HL-60/S4 (cell line): Measurements from ENCODE around the gene STIM2.

Source experiments
- in situ Hi-C: fragments of 300-500 bp; cut with MboI; formaldehyde crosslinking; loops from 2 replicates; pipeline ENCODE4 v1.14.3; 2022; ENCODE audit warnings: low sequenced_read_pairs

The STIM2 gene

DNA sequence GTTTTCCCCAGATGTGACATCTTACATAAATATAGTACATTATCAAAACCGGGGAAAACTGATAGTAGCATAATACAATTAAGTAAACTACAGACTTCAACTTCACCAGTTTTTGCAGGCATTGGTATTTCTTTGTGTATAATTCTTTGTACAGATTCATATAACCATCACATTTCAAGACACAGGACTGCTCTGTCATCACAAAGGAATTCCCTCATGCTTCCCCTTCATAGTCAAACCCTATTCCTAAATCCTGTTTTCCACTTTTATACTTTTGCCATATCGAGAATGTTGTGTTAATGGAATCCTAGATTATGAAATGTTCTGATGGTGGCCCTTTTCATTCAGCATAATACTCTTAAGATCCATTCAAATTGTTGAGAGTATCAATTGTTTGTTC, 36.0 kb downstream of the STIM2 start:
- in situ Hi-C loops, result no loop called here

DNA sequence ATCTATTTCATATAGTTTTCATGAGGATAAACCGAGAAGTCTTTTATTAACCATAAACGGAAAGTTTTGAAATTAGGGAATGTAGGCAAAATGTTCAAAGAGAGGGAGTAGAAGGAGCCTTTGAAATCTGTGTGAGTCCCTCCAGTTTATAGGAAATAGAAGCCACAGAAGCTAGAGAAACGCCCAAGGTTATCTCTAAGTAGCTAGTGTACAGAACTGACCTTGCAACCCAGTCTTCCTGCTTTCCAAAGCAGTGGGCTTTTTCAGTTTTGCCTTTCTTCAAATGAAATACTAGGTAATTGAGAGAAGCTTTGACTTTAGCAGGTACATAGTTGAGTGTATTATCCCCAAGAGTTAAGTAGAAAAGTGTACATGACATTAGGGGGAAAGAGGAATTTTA, 39.4 kb downstream of the STIM2 start:
- in situ Hi-C loops, result no loop called here

DNA sequence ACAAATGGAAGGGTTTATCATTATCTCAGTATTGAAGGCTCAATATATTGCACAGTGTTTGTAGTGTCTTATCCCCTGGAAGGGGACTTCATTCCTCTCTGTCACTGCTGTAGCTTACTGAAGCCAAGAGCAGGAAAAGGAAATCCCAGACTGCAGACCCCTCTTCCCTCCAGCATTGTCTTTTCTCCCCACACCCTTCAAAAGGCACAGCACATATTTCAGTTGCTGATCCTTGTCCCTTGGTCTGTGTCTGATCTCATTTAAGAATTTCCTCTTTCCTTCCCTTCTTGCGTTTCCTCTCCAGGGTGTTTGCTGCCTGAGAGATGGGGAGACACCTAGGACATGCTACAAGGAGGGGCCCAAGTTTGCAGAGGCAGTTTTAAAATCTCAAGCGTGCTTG, 40.1 kb downstream of the STIM2 start:
- in situ Hi-C loops, result no loop called here

DNA sequence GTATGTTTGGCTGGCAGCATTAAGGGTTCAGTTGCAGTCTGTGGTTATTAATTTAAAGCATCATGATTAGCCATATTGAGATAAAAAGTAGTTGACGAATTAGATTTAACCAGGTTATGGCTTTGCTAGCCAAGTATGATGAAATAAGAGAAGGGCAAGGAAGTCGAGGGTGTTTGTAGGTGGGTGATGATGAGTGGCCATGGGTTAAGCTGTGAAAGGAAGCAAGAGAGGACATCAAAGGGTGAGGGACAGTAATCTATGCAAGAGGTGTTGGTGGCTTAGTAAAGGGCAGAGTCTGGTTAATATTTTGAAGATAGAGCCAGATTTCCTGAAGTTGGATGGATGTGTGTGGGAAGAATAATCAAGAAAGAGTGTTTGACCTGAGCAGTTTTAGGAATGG, 44.5 kb downstream of the STIM2 start:
- in situ Hi-C loops, result no loop called here

DNA sequence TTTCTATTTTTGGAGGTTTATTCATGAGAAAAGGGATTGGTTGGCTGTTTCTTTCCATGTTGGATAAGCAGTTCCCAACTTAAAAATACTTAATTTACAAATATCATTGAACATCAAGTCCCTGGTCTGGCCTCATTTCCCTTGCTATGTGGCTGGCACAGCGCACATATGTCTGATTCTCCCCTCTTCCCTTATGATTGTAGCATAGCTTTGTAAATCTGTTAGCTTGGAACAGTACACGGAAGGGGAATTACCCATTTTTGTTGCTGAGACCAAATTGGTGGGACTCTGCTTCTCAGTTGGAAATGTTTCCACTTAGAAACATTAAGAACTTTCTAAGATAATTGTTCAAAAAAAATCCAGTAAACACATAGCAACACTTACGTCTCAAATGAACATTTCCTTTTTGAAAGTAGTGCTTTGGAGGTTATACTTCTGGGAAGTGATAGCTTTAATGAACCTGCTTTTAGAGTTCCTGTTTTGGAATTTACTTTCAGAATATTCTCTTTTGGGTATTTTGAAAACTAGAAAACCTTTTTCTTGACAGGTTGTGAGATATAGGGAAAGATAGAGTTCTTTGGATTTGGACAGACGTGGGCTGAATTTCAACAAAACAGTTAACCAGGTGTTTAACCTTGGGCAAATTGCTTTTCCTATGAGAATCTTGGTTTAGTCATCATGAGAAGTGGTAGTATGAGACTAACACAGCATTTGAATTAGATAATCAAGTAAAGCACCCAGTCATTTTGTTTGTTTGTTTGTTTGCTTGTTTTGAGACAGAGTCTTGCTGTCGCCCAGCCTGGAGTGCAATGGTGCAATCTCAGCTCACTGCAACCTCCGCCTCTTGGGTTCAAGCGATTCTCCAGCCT, 47.3 kb downstream of the STIM2 start:
- in situ Hi-C loops, result no loop called here

DNA sequence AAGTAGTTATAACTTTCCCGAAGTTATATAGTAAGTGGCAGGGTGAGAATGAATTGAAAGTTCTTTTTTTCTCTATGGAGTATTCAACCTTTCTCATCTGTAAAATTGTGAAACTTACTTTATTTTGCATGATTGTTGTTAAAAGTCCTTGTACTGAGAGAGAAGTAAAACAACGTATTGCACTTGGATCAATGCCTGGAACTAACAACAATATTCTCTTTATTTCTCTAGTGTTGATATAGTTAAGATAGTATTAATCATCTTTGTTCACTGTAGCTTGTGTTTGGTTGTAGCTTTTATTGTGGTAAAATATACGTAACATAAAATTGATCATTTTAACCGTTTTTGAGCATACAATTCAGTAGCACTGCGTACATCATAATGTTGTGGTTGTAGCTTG, 48.7 kb downstream of the STIM2 start:
- in situ Hi-C loops, result no loop called here

DNA sequence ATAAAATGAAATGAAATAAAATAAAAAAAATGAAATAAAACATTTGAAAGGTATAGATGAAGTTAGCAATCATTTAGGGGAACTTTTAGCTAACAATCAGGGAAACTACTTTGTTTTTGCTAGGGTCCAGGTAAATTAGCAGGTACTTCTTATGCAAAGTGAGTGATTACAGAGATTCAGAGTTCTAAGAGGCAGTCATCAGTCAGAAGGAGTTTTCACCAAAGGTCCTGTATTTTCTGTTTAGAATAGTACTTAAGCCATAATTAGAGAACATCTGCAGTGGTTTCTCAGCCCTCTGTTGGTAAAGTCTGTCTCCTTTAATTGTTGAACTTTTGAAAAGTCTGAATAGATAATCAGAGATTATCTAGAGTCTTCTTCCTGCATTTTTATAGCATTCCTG, 50.6 kb downstream of the STIM2 start:
- in situ Hi-C loops, result no loop called here

DNA sequence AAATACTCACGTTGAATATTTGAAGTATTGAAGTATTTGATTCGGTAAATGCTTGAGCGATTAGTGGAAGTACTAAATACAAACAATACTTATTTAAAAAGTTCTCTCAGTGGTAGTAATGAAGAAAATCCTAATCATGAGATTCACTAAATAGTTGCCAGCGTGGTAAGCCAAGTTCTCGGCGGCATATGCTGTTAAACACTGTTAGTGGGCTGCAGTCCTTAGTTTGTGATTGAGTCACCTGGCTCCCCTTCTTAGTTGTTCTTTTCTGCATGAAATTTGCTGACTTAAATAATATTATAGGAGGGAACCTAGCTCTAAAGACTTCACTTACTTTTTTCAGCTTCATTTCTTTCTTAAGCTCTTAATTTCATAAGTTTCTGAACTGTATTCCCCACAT, 51.4 kb downstream of the STIM2 start:
- in situ Hi-C loops, result no loop called here

DNA sequence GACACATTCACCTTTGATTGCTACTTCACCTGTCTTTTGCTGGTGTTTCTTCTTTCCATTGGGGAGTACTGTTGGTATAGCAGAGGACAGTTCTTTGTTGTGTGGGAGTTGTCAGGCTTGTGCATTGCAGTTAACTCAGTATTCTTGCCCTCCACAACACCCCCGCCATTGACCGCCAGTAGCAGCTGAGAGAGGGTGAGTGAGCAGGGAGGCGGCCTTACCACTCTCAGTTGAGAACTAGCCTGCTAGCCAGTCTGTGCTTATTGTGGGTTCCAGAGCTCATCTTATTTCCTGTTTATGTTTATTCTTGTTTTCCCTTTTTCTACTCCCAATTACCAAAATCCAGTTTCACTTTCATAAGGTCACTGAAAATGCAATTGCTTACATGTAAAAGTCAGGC, 52.2 kb downstream of the STIM2 start:
- in situ Hi-C loops, result no loop called here

DNA sequence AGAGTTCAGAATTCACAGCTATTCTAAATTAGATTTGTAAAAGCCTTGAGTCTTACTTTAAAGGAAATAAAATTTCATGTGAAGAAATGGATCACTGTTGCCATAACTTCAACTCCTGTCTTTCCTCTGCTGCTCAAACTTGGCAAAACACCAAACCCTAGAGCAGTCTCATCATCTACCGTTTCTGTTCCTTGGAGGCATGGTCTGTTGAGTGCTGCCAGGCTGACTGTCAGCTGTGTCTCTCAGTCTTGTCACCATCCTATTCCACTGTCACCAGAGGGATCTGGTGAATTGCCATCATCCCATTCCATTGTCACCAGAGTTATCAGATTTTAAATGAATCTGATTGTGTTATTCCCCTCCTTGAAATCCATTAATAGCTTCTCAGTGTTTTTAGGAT, 55.6 kb downstream of the STIM2 start:
- in situ Hi-C loops, result no loop called here

DNA sequence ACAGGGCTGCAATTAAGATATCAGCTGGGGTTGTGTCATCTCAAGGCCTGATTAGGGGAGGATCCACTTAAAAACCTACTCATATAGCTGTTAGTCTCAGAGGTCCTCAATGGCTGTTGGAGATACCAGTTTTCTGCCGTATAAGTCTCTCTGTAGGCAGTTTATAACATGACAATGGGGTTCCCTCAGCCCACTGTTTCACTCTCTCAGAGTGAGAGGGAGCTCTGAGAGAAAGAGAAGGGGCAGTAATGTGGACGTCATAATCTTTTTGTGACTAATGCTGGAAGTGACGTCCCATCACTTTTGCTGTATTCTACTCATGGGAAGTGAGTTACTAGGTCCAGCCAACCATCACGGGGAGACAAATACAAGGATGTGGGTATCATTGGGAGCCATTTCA, 70.3 kb downstream of the STIM2 start:
- in situ Hi-C loops, result no loop called here

DNA sequence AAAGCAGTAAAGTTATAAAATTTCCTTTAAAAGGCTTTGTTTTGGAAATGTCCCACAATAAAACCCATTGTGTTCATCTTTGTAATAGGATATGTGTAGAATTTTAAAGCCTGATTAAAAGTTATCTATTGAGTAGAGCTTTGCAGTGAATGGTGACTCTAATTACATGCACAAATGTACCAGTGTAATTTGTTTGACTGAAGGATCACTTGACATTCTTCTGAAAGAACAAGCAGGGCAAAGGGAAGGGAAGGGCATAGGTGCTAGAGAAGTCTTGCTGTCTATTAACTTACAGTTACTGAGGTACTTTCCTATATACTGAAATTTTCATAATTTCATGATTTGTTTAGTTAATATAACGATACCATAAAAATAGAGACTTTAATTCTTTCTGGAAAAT, 70.8 kb downstream of the STIM2 start:
- in situ Hi-C loops, result no loop called here

DNA sequence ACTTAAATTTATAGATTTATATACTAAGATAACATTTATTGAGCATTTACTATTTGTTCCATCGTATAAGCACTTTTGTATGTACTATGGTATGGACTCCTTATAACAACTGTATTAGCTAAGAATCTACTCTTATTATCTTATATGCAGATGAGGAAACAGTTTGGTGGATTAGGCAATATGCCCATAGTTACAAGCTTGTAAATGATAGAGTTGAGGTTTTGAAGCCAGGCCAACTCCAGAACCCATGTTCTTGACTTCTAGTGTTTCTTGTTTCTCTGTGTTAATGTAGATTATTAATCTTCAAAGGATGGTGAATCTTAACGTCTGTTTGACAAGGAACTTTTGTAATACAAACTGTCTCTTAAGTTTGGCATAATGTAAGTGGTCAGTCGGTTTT, 71.3 kb downstream of the STIM2 start:
- in situ Hi-C loops, result no loop called here

DNA sequence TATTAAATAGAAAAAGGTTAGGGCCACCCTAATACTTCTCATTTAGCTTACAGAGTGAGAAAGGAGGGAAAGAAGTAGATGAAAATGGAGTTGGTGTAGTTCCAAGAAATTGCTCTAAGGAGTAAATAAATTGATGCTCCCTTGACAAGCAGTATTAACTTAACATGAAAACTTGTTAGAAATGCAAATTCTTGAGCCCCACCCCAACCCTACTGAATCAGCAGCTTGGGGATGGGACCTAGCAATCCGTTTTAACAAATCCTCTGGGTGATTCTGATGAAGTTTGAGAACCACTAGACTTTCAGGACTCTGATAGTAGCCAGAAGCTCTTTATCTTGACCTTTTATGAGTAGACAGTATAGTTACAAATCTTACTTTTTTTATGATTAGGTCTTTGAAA, 74.8 kb downstream of the STIM2 start:
- in situ Hi-C loops, result no loop called here

DNA sequence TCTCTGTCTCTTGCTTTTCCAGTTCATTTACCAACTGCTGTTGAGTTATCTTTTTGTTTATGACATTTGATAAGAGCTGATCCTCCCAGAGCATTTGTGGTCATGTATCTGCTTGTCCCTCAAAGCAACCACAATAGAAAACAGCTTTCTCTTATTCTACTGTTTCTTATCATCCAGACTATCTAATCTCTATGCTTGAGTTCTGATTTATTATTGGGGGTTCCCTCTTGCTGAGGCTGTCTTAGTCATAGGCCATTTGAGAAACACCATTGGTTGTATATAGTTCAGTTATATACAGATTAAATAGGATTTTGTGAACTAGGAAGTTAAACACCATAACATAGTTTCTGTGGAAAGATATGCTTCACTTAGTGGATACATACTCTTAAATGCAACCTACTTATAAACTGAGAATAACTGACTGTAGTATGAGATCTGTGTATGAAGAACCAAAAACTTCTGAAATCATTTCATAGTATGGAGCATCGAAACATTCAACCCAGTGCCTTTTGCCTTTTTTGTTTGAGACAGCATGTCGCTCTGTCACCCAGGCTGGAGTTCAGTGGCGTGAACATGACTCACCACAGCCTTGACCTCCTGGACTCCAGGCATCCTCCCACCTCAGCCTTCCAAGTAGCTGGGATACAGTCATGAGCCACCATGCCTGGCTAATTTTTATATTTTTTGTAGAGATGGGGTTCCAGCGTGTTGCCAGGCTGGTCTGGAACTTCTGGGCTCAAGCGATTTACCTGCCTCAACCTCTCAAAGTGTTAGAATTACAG, 75.8 kb downstream of the STIM2 start:
- in situ Hi-C loops, result no loop called here

DNA sequence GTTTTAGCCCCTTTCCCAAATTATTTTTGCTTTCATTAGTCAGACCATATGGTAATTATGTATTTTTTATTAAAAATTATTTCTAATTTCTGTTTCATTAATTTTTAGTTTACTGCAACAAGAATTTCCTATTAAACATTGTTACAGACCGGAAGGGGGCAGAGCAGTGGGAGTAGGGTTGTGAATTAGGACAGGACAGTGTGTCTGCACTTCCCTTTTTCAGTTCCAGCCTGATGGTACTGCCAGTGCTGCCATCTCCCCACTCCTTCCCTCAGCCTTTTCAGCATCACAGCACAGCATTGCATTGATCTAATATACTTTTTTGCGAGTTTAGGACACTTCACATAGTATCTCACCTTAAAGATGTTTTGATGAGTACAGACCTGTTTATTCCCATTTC, 76.5 kb downstream of the STIM2 start:
- in situ Hi-C loops, result no loop called here

DNA sequence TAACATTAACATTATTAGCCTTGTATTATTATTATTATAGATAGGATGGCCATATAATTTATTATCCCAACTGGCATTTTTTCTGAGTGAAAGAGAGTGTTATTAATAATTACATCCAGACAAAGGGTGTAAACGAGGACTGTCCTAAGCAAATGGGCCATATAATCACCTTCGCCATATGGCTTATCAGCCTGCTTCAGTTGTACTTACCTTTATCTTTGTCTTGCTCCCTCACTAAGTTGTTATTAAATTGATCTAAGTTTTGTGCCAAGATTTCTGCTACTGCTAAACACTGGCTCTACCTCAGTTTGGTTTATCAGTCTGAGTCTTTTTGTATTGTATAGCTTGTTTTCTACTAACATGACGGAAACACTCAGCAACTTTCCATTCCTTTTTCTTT, 76.9 kb downstream of the STIM2 start:
- in situ Hi-C loops, result no loop called here

DNA sequence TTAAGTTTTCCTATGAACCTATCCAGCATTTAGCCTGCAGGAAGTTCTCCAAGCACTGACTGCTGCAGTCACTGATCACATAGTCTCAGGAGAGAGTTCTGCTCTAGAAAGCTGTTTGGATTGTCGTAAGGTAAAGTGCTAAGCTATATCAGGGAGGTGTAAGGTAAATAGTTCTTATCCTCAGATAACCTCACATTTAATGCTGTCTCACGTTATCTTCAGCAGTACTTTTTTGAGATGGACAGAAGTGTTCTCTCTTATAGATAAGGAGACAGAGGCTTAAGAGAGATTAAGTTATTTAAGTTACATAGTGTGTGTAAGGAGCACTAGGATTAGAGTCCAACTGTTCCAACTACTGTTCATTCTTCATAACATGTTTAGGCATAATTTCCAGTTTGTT, 77.9 kb downstream of the STIM2 start:
- in situ Hi-C loops, result no loop called here

DNA sequence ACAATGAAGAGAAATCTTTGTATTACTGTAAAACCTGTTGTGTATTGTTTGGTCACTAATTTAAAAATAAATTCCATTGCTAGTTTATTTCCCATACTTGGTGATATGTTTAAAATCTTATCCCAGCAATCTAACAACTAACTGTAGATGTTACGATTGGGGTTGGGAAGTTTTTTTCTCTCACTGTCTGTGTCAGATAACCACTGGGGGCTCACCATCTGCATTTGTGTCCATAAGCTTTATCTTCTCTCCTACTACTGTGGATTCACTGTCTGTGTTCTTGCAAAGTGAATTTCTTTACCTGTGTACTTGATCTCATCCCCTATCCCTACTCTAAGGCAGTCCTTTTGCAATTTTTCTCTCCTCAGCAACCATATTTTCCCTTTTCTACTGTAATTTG, 81.3 kb downstream of the STIM2 start:
- in situ Hi-C loops, result no loop called here

DNA sequence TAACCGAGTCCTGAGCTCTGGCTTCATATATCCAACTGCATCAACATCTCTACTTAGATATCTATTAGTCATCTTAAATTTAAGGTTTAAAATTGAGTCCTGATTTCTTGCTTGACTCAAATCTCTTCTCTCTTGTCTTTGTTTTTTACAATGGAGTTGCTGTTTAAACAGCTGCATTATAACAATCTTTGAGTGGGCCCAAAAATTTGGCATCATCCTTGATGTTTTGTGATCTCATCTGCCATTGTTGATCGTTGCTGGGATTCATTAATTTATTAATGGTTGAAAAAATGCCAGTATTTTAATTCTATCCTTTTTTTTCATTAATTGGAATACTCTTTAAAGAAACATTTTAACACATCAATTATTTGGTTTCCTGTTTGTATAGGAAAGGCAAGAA, 82.2 kb downstream of the STIM2 start:
- in situ Hi-C loops, result no loop called here

DNA sequence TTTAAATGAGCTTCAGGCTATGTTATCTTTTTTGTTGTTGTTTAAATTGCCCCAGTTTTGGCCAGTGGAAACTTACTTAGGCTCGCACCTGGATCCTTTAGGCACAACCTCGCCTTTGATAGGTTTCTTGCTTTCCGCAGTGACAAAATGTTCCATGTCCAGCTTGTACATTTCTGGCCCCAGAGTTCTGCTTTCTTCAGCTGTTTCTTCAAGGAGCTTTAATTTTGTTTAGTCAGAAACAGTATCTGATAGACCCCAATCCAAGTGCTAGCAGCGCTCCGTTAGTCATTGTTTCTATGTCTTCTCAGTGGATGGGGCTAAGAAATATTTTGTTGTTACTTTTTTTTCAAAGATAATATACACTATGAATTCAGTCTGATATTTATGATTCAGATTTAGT, 82.8 kb downstream of the STIM2 start:
- in situ Hi-C loops, result no loop called here

DNA sequence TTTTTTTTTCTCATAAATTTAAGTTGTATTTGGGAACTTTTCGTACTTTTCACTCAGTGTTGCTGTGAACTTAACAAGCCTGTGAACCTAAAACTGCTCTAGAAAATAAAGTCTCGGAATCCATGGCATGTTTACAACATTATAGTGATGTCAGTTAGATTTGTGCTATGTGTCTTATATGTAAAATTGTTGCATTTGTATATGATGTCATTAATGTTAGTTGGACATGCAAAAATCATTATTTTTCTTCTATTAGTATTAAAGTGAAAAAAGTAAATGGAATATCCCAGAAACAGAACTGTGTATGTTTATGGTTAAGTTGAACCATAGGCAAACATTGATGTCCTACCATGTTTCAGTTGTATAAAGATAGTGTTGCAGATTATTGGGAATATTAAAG, 85.2 kb downstream of the STIM2 start:
- in situ Hi-C loops, result no loop called here
